Left cardiac atrium (tissue), 4 donors: ENCODE measurements around the gene AGBL4. TPM values are rescaled to one million over a fixed set of nuclear protein-coding genes. Genes with fewer than 3 reads are reported as not detected.
A peak's percentile ranks its signal among the peaks of the same experiment; 100 is the strongest.

Experiments used
- ATAC-seq, 2 donors: fragments of 200-7000 bp; cut with Tn5 transposase; one replicate each; pipeline ENCODE4 v1.9.1; 2020; ENCODE audit warnings: mild to moderate bottlenecking in 2 of 2, moderate library complexity in 2 of 2
- DNase-seq: peaks from one replicate; pipeline ENCODE4 v3.0.0-alpha.2; 2020
- intact Hi-C, 2 donors: fragments of 100-400 bp; cut with DNase I; formaldehyde crosslinking; loops; one replicate each; pipeline versions ENCODE4 v1.14.1 to v1.15.1; 2022 to 2023
- total RNA-seq, 2 donors: library from RNA; stranded (reverse); fragmentation: NEBNext Ultra II Directional; extraction: Animal tissue kit (Norgen Biotek cat#: 25700); gene quantifications; one replicate each; pipeline ENCODE4 v1.2.1, GENCODE V29; 2021
- donor health status: DM: no; HTN: yes; CAD: no.
- donor health status: DM: no; HTN: yes; CAD: no; lungs with severe emphysema.
- donor health status: DM: yes; HTN: yes; CAD: no.
- donor health status: Dilated cardiomyopathy.

AGBL4 gene
- total RNA-seq, 2 donors from 2014 or later: 2.5 to 3.1 TPM

- intact Hi-C loops: no loop called here
- no peak for DNase-seq
- peak in 1 of 2 donors; percentile 78 for ATAC-seq
Observed at GRCh38 chr1:48878191-48878940, 1145.4 kb downstream of the AGBL4 start.

GRCh38 chr1:48876330-48876785, 1147.4 kb downstream of the AGBL4 start:
- intact Hi-C loops: no loop called here
- ATAC-seq (no peak), DNase-seq (no peak)

- no peak for ATAC-seq
Observed at GRCh38 chr1:48875552-48876329, 1148.0 kb downstream of the AGBL4 start.

GRCh38 chr1:48873944-48874343, 1149.8 kb downstream of the AGBL4 start:
- ATAC-seq (no peak), DNase-seq (no peak)
- intact Hi-C loops: no loop called here

More at GRCh38 chr1:48875552-48876329, 1148.0 kb downstream of the AGBL4 start:
- intact Hi-C loops: no loop called here
- DNase-seq: no peak

- peak in 1 of 2 donors; percentile 26 for ATAC-seq
- DNase-seq: no peak
- intact Hi-C loops: no loop called here
Observed at GRCh38 chr1:48870596-48870995, 1153.2 kb downstream of the AGBL4 start.

GRCh38 chr1:48869116-48869893, 1154.4 kb downstream of the AGBL4 start:
- intact Hi-C loops: no loop called here
- DNase-seq: peak; percentile 31
- ATAC-seq: peak in 1 of 2 donors; percentile 60

GRCh38 chr1:48864913-48865312, 1158.8 kb downstream of the AGBL4 start:
- intact Hi-C loops: no loop called here
- no peak for ATAC-seq
- no peak for DNase-seq

- ATAC-seq: no peak
- intact Hi-C loops: no loop called here
- DNase-seq: no peak
Observed at GRCh38 chr1:48859456-48859855, 1164.3 kb downstream of the AGBL4 start.

- no peak for ATAC-seq
Observed at GRCh38 chr1:48858200-48858920, 1165.4 kb downstream of the AGBL4 start.

GRCh38 chr1:48853006-48853405, 1170.7 kb downstream of the AGBL4 start:
- intact Hi-C loops: no loop called here
- ATAC-seq (peak in 1 of 2 donors; percentile 80), DNase-seq (no peak)

More at GRCh38 chr1:48858200-48858920, 1165.4 kb downstream of the AGBL4 start:
- no peak for DNase-seq
- intact Hi-C loops: no loop called here

GRCh38 chr1:48851638-48852037, 1172.1 kb downstream of the AGBL4 start:
- intact Hi-C loops: no loop called here
- DNase-seq: no peak
- no peak for ATAC-seq

GRCh38 chr1:48848035-48848434, 1175.7 kb downstream of the AGBL4 start:
- ATAC-seq: no peak
- intact Hi-C loops: no loop called here
- DNase-seq: no peak

- ATAC-seq (no peak), DNase-seq (no peak)
- intact Hi-C loops: no loop called here
Observed at GRCh38 chr1:48846441-48846840, 1177.3 kb downstream of the AGBL4 start.

- no peak for ATAC-seq
- intact Hi-C loops: no loop called here
- no peak for DNase-seq
Observed at GRCh38 chr1:48844187-48844586, 1179.6 kb downstream of the AGBL4 start.

GRCh38 chr1:48841966-48842365, 1181.8 kb downstream of the AGBL4 start:
- DNase-seq: no peak
- no peak for ATAC-seq
- intact Hi-C loops: no loop called here

- intact Hi-C loops: no loop called here
- ATAC-seq (no peak), DNase-seq (no peak)
Observed at GRCh38 chr1:48841461-48841860, 1182.3 kb downstream of the AGBL4 start.

- no peak for DNase-seq
- no peak for ATAC-seq
- intact Hi-C loops: no loop called here
Observed at GRCh38 chr1:48831120-48831978, 1192.4 kb downstream of the AGBL4 start.

GRCh38 chr1:48830715-48831114, 1193.0 kb downstream of the AGBL4 start:
- DNase-seq: no peak
- intact Hi-C loops: no loop called here
- no peak for ATAC-seq
